Neural progenitor cell (in vitro differentiated cells): ENCODE results near the gene SIRT7. TPM values are rescaled to one million over a fixed set of nuclear protein-coding genes. Genes with fewer than 3 reads are reported as not detected.

Experiments
- DNase-seq: peaks from one replicate; pipeline ENCODE4 v3.0.0-alpha.2; 2016; ENCODE audit warnings: low spot score
- H2AFZ ChIP-seq: fragments of 200-600 bp; sonication (generic); replicated peaks from 2 replicates; pipeline ENCODE4 v1.6.1; 2016; ENCODE audit warnings: antibody characterized with exemption
- H3F3A ChIP-seq: fragments of 200-600 bp; sonication (generic); 2 replicates; pipeline ENCODE4 v1.6.1; 2016; ENCODE audit warnings: antibody characterized with exemption, low read depth
- H3K27ac ChIP-seq: fragments of 200-600 bp; sonication (generic); 2 replicates; pipeline ENCODE4 v1.5.1; 2016; ENCODE audit warnings: mild to moderate bottlenecking
- H3K27me3 ChIP-seq: fragments of 200-600 bp; sonication (generic); 2 replicates; pipeline ENCODE4 v1.6.1; 2016; ENCODE audit warnings: mild to moderate bottlenecking, moderate library complexity
- H3K36me3 ChIP-seq: fragments of 200-600 bp; sonication (generic); 2 replicates; pipeline ENCODE4 v1.5.1; 2016
- H3K4me1 ChIP-seq: fragments of 200-600 bp; sonication (generic); 2 replicates; pipeline ENCODE4 v1.6.1; 2016; ENCODE audit warnings: mixed run types
- H3K4me2 ChIP-seq: fragments of 200-600 bp; sonication (generic); 2 replicates; pipeline ENCODE4 v1.6.1; 2016
- H3K4me3 ChIP-seq: fragments of 200-600 bp; sonication (generic); 2 replicates; pipeline ENCODE4 v1.5.1; 2016
- H3K79me2 ChIP-seq: fragments of 200-600 bp; sonication (generic); 2 replicates; pipeline ENCODE4 v1.6.1; 2016; ENCODE audit warnings: low read depth
- H3K9ac ChIP-seq: fragments of 200-600 bp; sonication (generic); 2 replicates; pipeline ENCODE4 v1.6.1; 2016
- H3K9me3 ChIP-seq: fragments of 200-600 bp; sonication (generic); 2 replicates; pipeline ENCODE4 v1.5.1; 2016; ENCODE audit warnings: low read depth
- H4K20me1 ChIP-seq: fragments of 200-600 bp; sonication (generic); 2 replicates; pipeline ENCODE4 v1.6.1; 2016; ENCODE audit warnings: low read depth
- H3K27ac Mint-ChIP-seq: 3 replicates; pipeline ENCODE4 v1.8.0; 2021; ENCODE audit warnings: mixed read lengths
- H3K27me3 Mint-ChIP-seq: 2 replicates; pipeline ENCODE4 v1.8.0; 2022; ENCODE audit warnings: low read depth, mild to moderate bottlenecking, inconsistent platforms, moderate library complexity, mixed read lengths; ENCODE audit not compliant: insufficient read depth
- H3K36me3 Mint-ChIP-seq: 3 replicates; pipeline ENCODE4 v1.8.0; 2021; ENCODE audit warnings: mixed read lengths
- H3K4me1 Mint-ChIP-seq: 3 replicates; pipeline ENCODE4 v1.8.0; 2021; ENCODE audit warnings: mixed read lengths
- H3K4me3 Mint-ChIP-seq: 3 replicates; pipeline ENCODE4 v1.8.0; 2021; ENCODE audit warnings: mild to moderate bottlenecking, moderate library complexity, mixed read lengths
- H3K9me3 Mint-ChIP-seq: 3 replicates; pipeline ENCODE4 v1.8.0; 2020; ENCODE audit warnings: mixed read lengths
- EZH2 ChIP-seq: fragments of 200-600 bp; sonication (generic); IDR thresholded peaks from 2 replicates; pipeline ENCODE4 v1.6.1; 2017; ENCODE audit warnings: antibody characterized with exemption, mild to moderate bottlenecking, moderate library complexity
- EZH2phosphoT487 ChIP-seq: fragments of 200-600 bp; sonication (generic); IDR thresholded peaks from 2 replicates; pipeline ENCODE4 v1.6.1; 2017; ENCODE audit warnings: antibody characterized with exemption
- total RNA-seq: library from RNA; depleted of rRNA; stranded (reverse); fragments of >200 nt; gene quantifications from 2 replicates; pipeline ENCODE4 v1.2.3, GENCODE V29; 2015; ENCODE audit warnings: low replicate concordance
- TF ChIP-seq, protein P1 (sequence below): fragments of 200-600 bp; sonication (generic); IDR thresholded peaks from 2 replicates; pipeline ENCODE4 v1.5.1; 2017; ENCODE audit warnings: antibody characterized with exemption, mild to moderate bottlenecking

SIRT7 gene
- total RNA-seq, 1 donor from 2014 or later = 5.1 TPM

DNA sequence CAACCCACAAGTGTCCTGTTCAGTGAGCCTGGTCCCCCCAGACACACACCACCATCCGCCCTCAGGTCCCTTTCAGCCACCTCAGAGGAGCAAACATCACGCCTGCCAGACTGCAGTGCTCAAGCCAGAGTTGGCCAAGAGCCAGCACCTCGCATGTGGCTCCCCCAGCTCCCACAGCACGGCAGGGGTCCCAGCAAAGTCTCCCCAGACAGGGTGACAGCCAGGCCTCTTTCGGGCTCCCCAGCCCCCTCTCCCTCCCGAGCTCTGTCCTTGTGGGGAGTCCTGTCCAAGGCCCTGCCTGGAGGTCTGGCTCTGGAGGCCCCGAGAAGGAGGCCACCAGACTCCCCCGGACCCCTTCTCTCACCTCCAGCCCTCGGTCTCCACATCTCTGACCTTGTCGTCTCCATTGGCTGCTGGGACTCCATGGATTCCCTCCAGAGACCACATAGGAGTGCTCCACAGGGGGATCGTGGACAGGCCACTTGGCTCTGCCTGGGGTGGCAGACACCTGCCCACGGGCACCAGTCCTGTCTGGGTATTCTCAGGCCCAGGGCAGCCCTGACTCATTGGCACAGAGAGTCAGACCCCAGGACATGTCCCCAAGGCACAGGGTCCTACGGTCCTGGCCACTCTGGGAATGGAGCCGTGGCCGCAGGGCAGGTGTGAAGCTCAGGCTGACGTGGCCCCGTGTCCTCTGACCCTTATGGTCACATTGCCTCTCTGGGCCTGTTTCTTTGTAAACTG lies 30.8 kb upstream of the SIRT7 start:
- TF ChIP-seq EZH2 = no peak
- TF ChIP-seq, protein P1, sequence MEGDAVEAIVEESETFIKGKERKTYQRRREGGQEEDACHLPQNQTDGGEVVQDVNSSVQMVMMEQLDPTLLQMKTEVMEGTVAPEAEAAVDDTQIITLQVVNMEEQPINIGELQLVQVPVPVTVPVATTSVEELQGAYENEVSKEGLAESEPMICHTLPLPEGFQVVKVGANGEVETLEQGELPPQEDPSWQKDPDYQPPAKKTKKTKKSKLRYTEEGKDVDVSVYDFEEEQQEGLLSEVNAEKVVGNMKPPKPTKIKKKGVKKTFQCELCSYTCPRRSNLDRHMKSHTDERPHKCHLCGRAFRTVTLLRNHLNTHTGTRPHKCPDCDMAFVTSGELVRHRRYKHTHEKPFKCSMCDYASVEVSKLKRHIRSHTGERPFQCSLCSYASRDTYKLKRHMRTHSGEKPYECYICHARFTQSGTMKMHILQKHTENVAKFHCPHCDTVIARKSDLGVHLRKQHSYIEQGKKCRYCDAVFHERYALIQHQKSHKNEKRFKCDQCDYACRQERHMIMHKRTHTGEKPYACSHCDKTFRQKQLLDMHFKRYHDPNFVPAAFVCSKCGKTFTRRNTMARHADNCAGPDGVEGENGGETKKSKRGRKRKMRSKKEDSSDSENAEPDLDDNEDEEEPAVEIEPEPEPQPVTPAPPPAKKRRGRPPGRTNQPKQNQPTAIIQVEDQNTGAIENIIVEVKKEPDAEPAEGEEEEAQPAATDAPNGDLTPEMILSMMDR = no peak
- TF ChIP-seq EZH2phosphoT487 = no peak
- H3K4me1 Mint-ChIP-seq = peaks cover 6% of the 10 kb centered on the region
- H4K20me1 ChIP-seq = no peaks in the 10 kb centered on the region
- no peak for DNase-seq
- H3K9me3 ChIP-seq = no peaks in the 10 kb centered on the region
- H3K27me3 ChIP-seq = peaks cover 4% of the 10 kb centered on the region
- H3F3A ChIP-seq = peaks cover 11% of the 10 kb centered on the region
- H3K4me3 ChIP-seq = no peak overlapping the region
- H3K9ac ChIP-seq = no peak overlapping the region
- H3K4me2 ChIP-seq = no peak overlapping the region
- no peaks in the 10 kb centered on the region for H3K9me3 Mint-ChIP-seq
- no peak overlapping the region for H3K27ac Mint-ChIP-seq
- peaks cover 3% of the 10 kb centered on the region for H3K27me3 Mint-ChIP-seq
- peaks cover 8% of the 10 kb centered on the region for H3K4me1 ChIP-seq
- no peaks in the 10 kb centered on the region for H3K36me3 Mint-ChIP-seq
- no peaks in the 10 kb centered on the region for H3K79me2 ChIP-seq
- no peak overlapping the region for H2AFZ ChIP-seq
- no peaks in the 10 kb centered on the region for H3K36me3 ChIP-seq
- H3K27ac ChIP-seq = no peak overlapping the region
- H3K4me3 Mint-ChIP-seq = no peak overlapping the region

DNA sequence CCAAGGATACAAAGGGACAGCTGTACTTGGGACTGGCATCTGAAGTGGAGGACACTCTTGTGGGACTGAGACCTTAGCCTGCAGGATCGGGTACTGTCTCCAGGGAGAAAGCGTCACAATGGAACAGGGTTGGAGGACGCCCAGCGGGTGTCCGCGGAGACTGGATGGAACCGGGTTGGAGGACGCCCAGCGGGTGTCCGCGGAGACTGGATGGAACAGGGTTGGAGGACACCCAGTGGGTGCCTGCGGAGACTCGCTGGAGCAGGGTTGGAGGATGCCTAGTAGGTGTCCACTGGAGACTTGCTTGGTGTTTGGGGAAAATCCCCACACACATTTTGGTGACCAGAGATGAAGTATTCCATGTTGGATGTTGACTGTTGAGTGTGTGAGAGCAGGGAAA lies 29.2 kb upstream of the SIRT7 start, which contains the start of gene MYADML2:
Gene MYADML2, minus strand, starts transcription at position 45 of the 400 bp plus-strand sequence. CDS start 5,492 bp downstream, outside the sequence.
- Histone ChIP-seq H3K4me2 (no peak within 1 kb of the TSS), H3K27ac (no peak within 1 kb of the TSS), H3K9me3 (no peaks in the 10 kb centered on the region), H3K36me3 (no peaks in the 10 kb centered on the region), H3K79me2 (no peaks in the 10 kb centered on the region), H3K4me1 (peaks cover 12% of the 10 kb centered on the region), H3F3A (peaks cover 14% of the 10 kb centered on the region), H2AFZ (no peak within 1 kb of the TSS), H3K4me3 (no peak within 1 kb of the TSS), H4K20me1 (no peaks in the 10 kb centered on the region), H3K9ac (no peak within 1 kb of the TSS), H3K27me3 (peaks cover 12% of the 10 kb centered on the region)
- TF ChIP-seq, protein P1 = no peak
- no peak for TF ChIP-seq EZH2
- TF ChIP-seq EZH2phosphoT487 = no peak
- Mint-ChIP-seq H3K36me3 (no peaks in the 10 kb centered on the region), H3K4me3 (peak within 1 kb of the TSS; percentile 27), H3K27ac (no peak within 1 kb of the TSS), H3K9me3 (no peaks in the 10 kb centered on the region), H3K4me1 (peaks cover 6% of the 10 kb centered on the region), H3K27me3 (peaks cover 3% of the 10 kb centered on the region)
- DNase-seq = no peak

DNA sequence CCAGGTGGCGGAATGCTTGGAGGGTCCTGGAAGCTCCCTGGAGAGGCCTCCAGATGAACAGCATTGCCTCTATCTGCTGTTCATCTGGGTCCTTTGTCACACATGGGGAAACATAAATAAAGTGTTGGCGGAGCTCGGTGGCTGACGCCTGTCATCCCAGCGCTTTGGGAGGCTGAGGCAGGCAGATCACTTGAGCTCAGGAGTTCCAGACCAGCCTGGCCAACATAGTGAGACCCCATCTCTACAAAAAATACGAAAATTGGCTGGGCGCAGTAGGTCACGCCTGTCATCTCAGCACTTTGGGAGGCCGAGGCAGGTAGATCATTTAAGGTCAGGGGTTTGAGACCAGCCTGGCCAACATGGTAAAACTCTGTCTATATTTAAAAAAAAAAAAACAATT lies 26.9 kb upstream of the SIRT7 start:
- Histone ChIP-seq H3K4me2 (peak overlapping the region; percentile 62), H3K4me1 (peaks cover 21% of the 10 kb centered on the region), H3K9me3 (no peaks in the 10 kb centered on the region), H3K27me3 (peaks cover 18% of the 10 kb centered on the region), H3K36me3 (no peaks in the 10 kb centered on the region), H3K9ac (no peak overlapping the region), H4K20me1 (no peaks in the 10 kb centered on the region), H3F3A (peaks cover 14% of the 10 kb centered on the region), H2AFZ (peak overlapping the region; percentile 52), H3K79me2 (no peaks in the 10 kb centered on the region), H3K4me3 (no peak overlapping the region), H3K27ac (no peak overlapping the region)
- H3K36me3 Mint-ChIP-seq = no peaks in the 10 kb centered on the region
- no peaks in the 10 kb centered on the region for H3K9me3 Mint-ChIP-seq
- no peak overlapping the region for H3K27ac Mint-ChIP-seq
- DNase-seq = no peak
- peaks cover 4% of the 10 kb centered on the region for H3K4me1 Mint-ChIP-seq
- H3K4me3 Mint-ChIP-seq = no peak overlapping the region
- TF ChIP-seq EZH2phosphoT487 (no peak), EZH2 (no peak)
- TF ChIP-seq, protein P1 = no peak
- H3K27me3 Mint-ChIP-seq = no peaks in the 10 kb centered on the region
